CD4-positive, alpha-beta T cell treated with Interleukin-6 at 100 ng/mL for 8 hours (primary cell): Measurements from ENCODE around the gene SH2D4B.
A peak's percentile ranks its signal among the peaks of the same experiment; 100 is the strongest.

Experiments used
- DNase-seq: peaks from one replicate; pipeline ENCODE4 v3.0.0-alpha.2; 2020; ENCODE audit warnings: mixed read lengths, low spot score

The SH2D4B gene

DNA sequence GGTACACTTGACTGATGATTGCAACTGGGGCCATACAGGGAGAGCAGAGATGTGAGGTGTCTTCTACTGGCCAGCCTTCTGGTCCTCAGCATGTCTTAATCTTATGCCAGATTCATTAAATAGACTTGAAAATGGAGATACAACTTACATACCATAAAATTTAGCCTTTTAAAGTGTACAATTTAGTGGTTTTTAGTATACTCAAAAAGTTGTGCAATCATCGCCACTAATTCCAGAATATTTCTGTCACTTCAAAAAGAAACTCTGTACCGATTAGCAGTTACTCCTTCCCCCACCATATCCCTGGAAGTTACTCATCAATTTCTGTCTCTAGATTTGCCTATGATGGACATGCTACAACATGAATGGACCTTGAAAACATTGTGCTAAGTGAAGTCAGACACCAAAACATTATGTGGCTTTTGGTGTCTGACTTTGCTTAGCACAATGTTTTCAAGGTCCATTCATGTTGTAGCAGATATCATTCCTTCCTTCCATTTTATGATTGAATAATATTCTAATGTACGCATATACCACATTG lies 53.0 kb downstream of the SH2D4B start:
- no peak for DNase-seq

DNA sequence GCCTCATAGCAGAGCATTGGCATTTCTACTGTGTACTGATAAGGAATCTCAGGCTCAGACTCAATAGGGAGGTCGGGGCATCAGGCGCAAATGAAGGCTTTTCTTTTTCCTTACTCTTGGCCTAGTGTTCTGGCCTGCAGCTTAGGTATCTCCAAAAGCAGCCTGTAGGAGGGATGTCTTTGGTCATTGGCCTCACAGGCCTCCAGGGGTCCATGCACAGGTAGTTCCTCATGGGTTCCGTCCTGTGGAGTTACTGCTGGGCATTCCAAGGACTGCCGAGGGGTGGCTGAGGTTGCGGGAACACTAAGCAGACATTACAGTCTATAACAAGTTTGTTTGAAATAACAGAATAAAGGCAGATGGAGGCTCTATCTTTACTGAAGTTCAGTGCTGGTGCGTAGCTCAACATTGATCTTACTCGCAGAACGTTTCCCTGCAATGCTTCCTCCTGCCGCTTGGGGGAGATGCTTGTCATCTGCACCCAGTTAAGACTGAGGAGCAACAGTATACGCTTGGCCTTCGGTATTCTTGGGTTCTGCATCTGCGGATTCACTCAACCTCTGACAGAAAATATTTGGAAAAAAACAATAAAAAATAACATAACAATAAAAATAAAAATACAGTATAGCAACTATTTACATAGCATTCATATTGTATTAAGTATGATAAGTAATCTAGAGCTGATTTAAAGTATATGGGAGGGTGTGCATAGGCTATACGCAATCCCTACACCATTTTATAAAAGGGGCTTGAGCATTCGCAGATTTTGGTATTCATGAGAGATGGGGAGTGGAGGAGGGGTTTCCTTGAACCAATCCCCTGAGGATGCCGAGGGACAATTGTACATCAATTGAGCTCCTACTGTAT lies 58.9 kb downstream of the SH2D4B start:
- DNase-seq = peak; percentile 35

DNA sequence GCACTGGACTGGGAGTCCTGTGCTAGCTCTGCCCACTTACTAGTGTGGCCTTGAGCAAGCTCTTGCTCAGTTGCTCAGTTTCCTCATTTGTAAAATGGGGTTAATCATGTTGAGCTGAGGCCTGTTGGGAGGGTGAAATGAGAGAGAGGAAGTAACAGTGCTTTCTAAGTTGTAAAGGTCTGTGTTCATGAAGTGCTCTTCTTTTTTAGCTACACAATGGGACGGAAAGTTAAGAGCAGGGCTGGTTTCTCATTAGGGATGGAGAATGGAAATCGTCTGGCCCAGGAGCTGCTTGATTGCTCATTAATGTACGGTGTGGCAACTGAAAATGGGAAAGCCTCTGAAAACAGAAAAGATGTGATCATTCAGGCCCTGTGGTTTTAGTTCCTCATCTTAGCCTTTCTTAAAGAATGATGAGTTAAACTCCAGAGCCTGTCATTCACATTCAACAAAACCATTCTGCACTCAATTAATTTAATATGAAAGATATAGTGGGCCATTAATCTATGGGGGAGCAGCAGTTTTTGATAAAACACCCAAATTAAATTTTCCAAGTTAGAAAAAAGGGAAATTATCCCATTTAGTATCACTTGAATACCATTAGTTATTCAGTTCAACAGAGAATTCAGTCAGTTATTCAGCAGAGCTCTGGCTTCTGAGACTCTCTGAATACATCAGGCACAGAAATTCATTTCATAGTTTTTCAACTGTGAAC lies 60.5 kb downstream of the SH2D4B start:
- no peak for DNase-seq

DNA sequence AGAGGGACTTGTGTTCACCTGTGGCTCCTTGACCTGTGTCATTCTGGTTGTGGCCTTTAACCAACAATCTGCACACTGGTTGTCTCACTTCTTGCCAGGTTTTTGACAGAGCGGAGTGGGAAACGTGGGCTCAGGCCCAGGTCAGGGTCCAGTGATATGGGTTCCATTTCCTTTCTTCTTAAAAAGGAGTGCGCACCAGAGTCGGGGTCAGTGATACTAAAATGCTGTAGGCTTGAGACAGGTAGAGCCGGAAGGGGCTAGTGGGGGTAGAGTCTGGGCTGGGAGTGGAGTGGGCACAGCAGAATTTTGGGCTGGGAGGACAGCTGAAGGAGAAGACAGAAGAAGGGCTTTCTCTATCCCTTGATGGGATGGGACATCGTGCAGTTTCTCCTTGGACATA lies 61.2 kb downstream of the SH2D4B start:
- no peak for DNase-seq

DNA sequence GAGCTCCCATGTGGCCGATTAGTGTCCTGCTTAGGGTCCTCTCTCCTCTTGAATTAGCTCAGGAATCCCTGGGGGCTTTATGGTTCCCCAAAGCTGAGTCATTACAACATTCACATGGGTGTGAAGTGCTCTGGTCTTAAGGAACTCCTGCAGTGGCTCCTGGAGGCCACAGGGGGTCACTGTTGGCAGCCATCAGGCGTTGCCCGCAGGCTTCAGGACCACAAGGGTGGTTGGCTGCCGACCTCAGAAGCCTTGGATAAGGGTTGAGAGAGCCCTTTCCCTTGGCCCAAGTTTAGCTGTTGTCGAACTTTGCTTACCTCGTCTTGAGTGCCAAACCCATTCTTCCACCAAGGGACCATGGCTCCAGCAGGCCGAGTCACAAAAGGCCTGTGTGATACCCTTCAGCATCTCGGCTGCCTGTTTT lies 61.7 kb downstream of the SH2D4B start:
- peak; percentile 14 for DNase-seq

DNA sequence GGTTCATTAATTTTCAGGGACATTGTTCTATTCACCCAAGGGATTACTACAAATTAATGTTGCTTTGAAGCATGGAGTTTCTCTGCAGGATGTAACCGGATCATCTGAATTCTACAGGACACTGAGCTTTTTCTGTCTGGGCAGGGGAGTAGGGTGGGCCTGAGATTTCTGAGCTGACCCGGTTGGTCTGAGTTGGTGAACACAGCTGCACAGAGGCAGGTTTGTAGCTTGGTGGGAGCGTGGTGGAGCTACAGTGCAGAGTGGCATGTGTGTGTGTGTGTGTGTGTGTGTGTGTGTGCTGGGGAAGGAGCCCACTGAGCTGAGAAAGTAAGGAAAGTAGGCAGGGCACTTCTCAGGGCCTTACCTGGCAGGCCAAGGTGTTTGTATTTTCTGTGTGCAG lies 62.6 kb downstream of the SH2D4B start:
- no peak for DNase-seq

DNA sequence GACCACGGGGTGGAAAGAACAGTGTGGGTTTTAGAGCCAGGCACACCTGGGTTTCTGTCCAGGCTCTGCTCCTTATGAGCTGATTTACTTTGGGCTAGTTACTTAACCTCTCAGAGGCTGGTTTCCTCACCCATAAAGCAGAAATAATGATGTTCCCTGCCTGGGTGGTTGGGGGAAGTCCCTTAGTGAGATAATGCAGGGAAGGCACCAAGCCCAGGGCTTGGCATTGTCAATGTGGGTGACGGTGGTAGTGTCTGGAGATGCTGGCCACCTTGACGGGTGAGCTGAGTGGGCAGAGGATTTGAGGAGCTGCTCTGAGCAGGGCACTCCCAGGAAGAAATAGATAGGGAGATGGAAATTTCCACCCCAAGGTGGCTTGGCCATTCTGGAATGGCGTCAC lies 65.2 kb downstream of the SH2D4B start:
- DNase-seq = no peak

DNA sequence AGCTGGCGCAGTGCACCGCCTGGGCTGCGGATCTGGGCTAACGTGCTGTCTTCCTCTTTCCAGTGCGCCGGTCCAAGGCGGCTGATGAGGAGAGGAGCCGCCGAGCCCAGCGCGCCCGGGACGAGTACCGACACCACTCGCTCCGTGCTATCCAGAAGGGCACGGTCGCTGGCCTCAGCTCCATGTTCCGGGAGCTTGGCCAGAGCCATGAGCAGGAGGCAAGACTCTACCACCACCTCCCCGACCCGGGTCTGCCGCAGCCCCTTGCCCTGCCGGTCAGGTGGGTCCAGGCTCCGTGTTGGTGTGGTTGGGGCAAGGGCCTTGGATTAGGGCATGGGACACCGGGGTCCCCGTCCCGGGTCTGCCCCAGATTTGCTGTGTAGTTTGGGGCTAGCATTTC lies 65.8 kb downstream of the SH2D4B start:
- no peak for DNase-seq

DNA sequence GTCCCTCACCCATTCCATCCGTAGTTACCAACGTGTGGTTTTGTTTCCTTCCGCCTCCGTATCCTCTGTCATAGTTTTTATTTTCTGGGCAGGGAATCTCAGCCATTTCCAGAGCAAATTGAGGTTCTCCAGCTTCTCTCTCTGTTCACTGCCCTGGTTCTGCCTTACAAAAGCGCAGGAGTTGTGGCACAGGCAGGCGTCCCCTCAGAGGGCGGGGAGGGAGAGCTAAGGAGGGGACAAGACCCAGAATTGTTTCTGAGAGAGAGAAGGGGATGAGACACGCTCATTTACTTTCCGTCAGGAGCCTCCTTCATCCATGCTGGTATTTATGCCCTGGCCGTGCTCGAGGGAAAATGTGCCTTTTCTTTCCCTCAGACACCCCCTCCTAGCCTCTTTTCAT lies 71.0 kb downstream of the SH2D4B start:
- DNase-seq = no peak

DNA sequence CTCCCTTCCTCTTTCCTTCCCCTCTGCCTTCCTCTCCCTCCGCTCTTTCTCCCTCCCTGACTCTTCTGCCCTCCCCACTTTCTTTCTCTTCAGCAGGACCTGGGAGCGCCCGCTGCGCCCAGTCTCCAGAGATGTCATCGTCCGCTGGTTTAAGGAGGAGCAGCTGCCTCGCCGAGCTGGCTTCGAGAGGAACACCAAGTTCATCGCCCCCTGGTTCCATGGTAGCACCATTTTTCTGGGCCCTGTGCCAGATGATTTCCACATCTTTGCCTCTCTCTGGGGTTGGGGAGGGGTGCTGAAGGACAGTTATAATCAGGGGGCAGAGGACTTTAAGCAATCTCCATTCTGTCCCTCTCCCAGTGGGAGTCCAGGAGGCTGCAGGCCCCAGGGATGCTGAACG lies 71.6 kb downstream of the SH2D4B start:
- DNase-seq = no peak

DNA sequence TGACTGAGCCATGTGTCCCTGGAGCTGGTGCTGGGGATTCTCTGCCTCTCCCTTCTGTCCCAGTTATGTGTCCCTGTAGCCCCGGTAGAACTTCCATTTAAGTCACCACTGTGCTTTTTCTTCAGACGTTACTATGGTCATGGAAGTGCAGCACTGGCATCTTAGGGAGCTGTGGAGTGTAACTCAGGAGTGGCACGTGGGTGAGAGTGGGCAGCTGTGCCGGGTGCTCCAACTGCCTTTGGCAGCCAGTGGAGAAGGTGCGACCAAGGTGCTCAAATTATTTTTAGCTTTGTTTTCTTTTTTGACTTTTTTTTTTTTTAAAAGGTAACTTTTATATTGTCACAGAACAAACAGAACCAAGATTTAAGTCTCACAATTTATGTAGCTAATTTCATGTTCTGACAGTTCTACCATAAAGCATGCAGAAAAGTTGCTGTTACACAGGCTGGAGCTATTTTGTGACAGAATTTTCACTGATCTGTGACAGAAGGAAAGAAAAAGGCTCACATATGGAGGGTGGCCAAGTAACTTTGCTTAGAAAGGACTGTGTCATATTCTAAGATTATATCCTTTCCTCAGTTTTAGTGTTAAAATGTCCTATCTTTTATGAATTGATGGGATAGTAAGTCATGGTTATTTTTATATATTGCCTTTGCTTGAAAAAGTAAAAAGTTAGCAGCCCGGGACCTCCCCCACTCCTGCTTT lies 73.9 kb downstream of the SH2D4B start:
- no peak for DNase-seq

DNA sequence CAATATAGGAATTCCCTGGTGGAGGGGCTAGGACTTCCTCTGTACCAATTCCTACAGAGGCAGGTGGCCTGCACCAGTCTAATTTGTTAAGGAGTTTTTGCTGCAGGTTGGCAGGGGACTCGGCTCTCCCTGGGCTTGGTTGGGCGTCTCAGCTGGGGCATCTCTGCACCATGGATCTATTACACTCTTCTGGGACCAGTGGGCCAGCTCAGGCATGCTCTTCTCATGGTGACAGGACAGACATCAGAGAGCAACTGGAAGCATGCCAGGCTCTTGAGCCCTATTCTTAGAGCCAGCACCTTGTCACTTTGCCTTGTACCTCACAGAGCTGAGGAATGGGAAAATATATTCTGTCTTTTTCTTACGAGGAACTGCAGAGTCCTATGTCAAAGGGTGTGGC lies 74.6 kb downstream of the SH2D4B start:
- DNase-seq = no peak

DNA sequence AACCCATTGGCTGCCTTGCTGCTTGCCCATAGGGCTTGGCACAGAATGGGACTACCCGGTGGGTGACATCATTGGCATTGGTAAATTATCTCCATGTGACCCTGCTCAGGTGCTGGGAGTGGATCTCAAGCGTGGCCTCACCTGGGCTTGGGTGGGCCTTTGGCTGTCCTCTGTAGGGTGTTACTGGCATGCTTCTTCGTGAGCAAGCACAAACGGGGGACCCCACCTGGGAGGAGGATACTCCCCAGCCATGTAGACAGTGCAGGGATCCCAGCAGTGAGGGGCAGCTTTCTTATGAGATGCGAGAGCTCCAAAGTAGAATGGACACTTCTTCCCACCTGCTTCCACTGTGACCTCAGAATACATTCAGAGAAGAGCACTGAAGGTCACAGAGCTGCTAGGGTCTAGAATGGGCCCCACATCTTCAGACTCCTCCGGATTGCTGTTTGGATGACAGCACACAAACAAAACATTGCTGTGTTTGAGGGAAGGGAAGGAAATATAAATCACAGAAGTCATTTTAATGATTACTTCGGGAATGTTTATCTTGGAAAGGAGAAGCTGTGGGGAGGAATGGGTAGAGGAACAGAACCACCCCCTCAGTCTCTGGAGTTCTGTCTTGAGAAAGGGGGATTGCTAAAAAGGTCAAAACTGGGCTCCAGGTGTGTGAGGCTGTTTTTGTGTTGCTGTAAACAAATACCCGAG lies 75.9 kb downstream of the SH2D4B start:
- no peak for DNase-seq

DNA sequence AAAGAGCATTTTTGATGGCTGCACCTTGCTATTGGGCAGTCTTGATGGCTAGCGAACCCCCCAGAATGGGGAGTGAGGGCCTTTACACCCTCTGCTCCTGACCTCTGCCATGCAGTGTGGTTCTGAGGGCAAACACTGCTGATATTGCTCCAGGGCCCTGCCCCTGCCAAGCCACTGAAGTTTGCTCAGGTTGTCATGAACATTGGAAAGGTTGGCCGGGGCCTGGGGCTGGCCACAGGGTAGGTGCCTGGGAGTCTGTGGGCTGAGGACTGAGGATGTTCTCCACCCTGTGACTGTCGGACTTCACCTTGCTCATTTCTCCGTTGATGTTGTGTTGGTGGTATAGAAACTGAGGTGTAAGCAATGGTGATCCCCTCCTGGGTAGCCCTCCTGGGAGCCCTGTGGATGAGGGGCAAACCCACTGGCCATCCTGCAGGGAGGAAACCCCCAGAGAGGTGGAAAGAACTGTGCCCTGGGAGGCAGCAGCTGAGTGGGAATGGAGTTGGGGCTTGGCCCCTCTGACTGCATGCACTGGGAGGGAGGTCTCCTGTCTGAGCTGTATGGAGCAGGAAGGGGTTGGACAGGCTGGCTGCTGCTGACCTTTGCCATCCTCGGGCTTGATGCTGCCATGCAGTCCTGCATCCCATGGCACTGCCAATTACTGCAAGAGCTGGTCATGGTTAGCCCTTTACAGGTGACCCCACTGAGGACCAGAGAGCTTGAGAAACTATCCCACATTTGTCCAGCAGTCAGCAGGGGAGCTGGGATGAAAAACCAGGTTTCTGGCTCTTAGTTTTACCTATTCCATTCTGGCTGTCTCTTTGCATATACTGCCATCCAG lies 77.1 kb downstream of the SH2D4B start:
- DNase-seq = no peak

DNA sequence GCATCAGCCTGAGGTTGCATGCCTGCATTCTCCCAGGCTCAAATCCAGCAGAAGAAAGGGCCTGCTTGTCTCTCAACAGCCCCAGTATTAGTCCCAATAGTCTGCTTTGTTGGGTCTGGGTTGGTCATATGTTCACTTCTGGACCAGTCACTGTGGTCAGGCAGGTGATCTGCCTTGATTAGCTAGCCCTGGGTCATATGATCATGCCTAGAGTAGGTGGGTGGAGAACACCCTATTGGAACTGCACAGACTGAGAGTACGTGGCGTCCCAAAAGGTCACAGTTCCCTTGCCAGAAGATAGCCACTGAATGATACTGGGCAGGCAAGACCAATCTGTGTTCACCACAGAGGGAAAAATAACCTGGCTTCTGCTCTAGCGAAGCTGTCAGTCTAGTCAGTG lies 80.1 kb downstream of the SH2D4B start:
- no peak for DNase-seq

DNA sequence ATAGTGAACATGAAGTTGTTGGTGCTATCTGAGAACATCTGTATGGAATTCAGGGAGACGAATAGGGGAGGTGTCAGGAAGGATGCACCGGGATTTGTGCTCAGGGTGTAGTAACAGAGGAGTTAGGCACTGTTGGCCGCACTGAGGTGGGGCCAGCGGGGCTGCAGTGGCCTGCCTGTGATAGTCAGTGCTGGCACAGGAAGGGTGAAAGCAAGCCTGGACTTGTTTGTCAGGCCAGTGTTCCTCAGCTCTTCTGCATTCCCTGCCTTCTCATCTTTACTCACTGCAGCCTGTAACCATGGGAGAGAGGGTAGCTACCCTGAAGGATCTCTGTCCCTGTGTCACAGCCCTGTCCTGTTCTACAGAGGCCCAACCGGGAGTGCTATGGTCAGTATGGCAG lies 81.3 kb downstream of the SH2D4B start:
- DNase-seq = no peak

DNA sequence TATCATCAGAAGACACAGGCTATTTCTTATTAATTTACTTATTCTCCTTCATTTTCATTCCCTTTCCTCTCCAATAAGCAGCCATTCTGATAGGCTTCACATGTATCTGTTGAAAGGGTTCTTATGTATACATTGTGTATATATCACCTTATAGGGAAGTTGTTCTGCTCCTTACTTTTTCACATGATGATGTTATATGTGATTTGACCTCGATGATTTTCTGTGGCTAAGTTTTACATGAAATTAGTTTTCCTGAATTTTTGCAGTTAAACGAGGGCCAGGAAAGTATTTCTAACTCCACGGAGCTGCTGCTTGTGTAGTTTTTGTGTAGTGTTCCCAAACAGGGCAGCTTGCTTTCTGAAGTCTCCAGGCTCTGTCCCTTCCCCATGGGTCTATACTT lies 84.5 kb downstream of the SH2D4B start:
- DNase-seq = no peak

DNA sequence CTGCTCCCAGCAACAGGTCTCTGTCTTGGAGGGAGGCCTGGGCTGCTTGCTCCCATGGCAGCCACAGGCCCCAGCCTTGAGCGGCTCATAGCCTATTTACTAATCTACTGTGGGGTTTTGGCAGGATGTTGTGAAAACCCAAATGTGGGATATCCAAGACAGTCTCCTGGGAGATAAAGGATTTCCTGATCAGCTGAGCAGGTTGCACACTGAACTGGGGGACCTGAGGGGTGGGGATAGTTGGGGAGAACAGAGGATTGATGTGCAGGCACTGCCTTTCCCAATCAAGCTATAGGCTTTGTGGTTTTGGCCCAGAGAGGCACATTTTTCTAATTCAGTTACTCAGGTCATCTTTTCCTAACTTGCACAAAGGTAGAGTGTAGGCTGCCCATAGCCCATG lies 92.6 kb downstream of the SH2D4B start:
- no peak for DNase-seq

DNA sequence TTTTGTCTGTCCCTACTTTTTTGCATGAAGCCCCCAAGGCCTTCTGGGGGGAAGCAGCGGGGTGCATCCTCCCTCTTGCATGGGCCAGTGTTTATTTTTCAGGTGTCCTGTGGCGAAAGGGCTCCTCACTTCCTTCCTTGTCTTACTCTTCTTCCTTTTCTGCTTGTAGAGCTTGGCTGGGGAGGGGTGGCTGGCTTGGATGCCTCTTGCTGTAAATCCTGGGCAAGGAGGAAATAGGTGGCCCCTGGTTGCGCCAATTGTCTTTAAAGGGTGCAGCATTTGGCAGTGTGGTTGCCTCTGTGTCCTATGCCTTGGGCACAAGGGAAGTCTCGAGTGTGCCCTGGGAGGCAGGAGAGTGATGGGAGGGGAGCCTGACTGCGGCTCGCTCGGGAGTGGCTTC lies 95.0 kb downstream of the SH2D4B start:
- no peak for DNase-seq

DNA sequence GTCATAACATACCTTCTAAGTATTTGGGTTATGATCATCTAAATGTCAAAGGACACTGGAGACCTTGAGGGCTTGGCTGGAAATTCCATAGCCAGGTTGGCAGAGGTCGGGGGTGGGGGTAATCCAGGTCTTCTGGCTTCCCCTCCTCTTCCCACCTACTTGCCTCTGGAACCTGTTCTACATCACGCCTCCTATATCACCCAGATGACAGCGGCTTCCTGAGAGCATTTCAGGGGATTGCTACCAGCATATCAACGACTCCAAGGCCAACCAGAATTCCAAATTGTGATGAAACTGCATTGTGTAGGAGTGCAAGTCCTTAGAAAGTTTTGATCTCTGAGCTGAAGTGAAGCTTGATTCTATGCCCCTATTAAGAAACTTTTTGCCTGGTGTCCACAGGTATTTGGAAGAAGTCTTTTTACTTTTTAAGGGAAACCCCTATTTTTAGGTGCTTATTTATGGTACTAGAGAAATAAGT lies 95.7 kb downstream of the SH2D4B start:
- DNase-seq = no peak

DNA sequence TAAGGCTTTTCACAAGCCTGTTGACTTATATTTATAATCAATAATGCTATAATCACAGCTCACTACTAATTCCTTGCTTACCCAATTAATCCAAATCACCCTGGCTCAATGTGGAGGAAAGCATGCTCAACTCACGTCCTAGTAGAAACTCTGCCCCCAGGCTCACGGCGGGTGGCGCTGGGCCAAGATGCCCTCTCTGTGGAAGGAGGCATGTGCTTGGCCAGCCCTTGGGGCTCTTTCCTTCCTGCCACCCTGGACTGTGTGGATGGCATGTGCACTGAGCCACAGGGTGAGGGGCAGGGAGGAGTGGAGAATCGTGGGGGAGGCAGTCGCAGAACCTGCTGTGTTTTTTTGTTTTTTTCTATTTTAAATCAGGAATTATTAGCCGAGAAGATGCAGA lies 96.2 kb downstream of the SH2D4B start:
- no peak for DNase-seq
